B cell (primary cell): ENCODE results near the gene AMER3.

Experiments used
- EZH2 ChIP-seq: IDR thresholded peaks from 2 replicates; pipeline ENCODE4 v1.6.1; 2012; ENCODE audit warnings: borderline replicate concordance, low read depth, mild to moderate bottlenecking, moderate library complexity, low read length; ENCODE audit not compliant: insufficient read depth, poor library complexity, severe bottlenecking
- TF ChIP-seq, protein P1 (sequence below): fragments of 200-600 bp; IDR thresholded peaks from one replicate; pipeline ENCODE4 v1.8.0; 2022; ENCODE audit warnings: antibody characterized with exemption, mild to moderate bottlenecking

DNA sequence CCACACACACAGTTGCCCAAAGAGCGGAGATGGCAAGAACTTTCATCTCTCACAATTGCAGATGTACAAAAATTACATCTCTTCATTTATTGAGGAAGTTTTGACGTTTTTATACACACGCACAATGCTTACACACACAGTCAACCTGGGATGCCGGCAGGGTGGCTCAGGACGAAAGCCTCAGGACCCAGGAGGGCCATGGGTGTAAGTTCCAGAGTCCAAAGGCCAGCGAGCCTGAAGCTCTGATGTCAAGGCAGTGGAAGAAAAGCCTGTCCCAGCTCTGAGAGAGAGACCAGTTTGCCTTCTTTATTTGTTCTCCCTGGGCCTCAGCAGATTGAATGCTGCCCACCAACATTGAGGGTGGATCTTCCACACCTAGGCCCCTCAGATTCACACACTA, 10.1 kb downstream of the AMER3 start:
- TF ChIP-seq, protein P1, sequence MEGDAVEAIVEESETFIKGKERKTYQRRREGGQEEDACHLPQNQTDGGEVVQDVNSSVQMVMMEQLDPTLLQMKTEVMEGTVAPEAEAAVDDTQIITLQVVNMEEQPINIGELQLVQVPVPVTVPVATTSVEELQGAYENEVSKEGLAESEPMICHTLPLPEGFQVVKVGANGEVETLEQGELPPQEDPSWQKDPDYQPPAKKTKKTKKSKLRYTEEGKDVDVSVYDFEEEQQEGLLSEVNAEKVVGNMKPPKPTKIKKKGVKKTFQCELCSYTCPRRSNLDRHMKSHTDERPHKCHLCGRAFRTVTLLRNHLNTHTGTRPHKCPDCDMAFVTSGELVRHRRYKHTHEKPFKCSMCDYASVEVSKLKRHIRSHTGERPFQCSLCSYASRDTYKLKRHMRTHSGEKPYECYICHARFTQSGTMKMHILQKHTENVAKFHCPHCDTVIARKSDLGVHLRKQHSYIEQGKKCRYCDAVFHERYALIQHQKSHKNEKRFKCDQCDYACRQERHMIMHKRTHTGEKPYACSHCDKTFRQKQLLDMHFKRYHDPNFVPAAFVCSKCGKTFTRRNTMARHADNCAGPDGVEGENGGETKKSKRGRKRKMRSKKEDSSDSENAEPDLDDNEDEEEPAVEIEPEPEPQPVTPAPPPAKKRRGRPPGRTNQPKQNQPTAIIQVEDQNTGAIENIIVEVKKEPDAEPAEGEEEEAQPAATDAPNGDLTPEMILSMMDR: no peak
- no peak for TF ChIP-seq EZH2
